Suprapubic skin (tissue), 4 donors: ENCODE results near the gene SARS1.

Source experiments
- CTCF ChIP-seq, 2 donors: fragments of 200-600 bp in 1 of 2; fragments of 450-650 bp in 1 of 2; sonication (generic) in 1 of 2; IDR thresholded peaks; one replicate each; pipeline ENCODE4 v1.5.1; 2016 to 2019; ENCODE audit warnings: antibody characterized with exemption in 2 of 2, mild to moderate bottlenecking in 1 of 2, moderate library complexity in 1 of 2
- EP300 ChIP-seq: sonication (generic); formaldehyde crosslinking; IDR thresholded peaks from one replicate; pipeline ENCODE4 v1.6.1; 2017; ENCODE audit warnings: antibody characterized with exemption
- POLR2A ChIP-seq, 2 donors: fragments of 450-650 bp; IDR thresholded peaks; one replicate each; pipeline ENCODE4 v1.6.1; 2017; ENCODE audit warnings: antibody characterized with exemption in 2 of 2, mild to moderate bottlenecking in 2 of 2, moderate library complexity in 2 of 2
- POLR2AphosphoS5 ChIP-seq, 3 donors: sonication (generic); formaldehyde crosslinking; IDR thresholded peaks; one replicate each; pipeline ENCODE4 v1.6.1; 2017; ENCODE audit warnings: antibody characterized with exemption in 3 of 3

GRCh38 chr1:109243860-109244552 is 30.3 kb downstream of the SARS1 start:
- TF ChIP-seq CTCF (IDR thresholded peaks at IDR 0.05) = no peak
- TF ChIP-seq POLR2AphosphoS5 (IDR thresholded peaks at IDR 0.05) = no peak
- no peak for TF ChIP-seq EP300
- TF ChIP-seq POLR2A (IDR thresholded peaks at IDR 0.05) = no peak
